Measurements from ENCODE around the gene RTN1. TPM values are rescaled to one million over a fixed set of nuclear protein-coding genes. Genes with fewer than 3 reads are reported as not detected.

Gene RTN1
- total and polyA plus RNA-seq, 2 of the 8 experiments (the other 6 are each of a cell fraction or from before 2014, with no cell fraction given): 2.8 to 4.9 TPM

- no peak overlapping the region for H4K5ac ChIP-seq (ENCODE audit: insufficient read length, low read depth, low read length)
- WGBS, 2 experiments (ENCODE audit: extremely low coverage in 1 of 2, insufficient coverage in 1 of 2, insufficient read length in 1 of 2, insufficient replicate concordance in 2 of 2, low coverage in 1 of 2, low lambda C conversion rate in 2 of 2, missing lambda C conversion rate in 1 of 2): 92% methylated on average over 2 of the region's 2 CpGs; no CpG with 5 or more reads in 1 of the 2 experiments
- H3K23ac ChIP-seq (ENCODE audit: insufficient read length): no peak overlapping the region
- H2BK12ac ChIP-seq (ENCODE audit: low read depth, low read length): no peak overlapping the region
- H4K91ac ChIP-seq (replicated peaks; ENCODE audit: insufficient read length, low read length): no peak overlapping the region
- no peak for FAIRE-seq
- no peaks in the 10 kb centered on the region for H3K27me3 ChIP-seq (replicated peaks in 1 of 4; ENCODE audit: control insufficient read depth in 3 of 4, extremely low read depth in 1 of 4, insufficient read depth in 3 of 4, low read length in 3 of 4)
- H3K36me3 ChIP-seq (ENCODE audit: control insufficient read depth in 2 of 4, insufficient read depth in 4 of 4, low read length in 3 of 4): no peaks in the 10 kb centered on the region
- H3K79me1 ChIP-seq (ENCODE audit: low read depth, low read length): no peaks in the 10 kb centered on the region
- no peak overlapping the region for H3K4me3 ChIP-seq (ENCODE audit: extremely low read depth in 1 of 4, insufficient read depth in 2 of 4, low read depth in 3 of 4, low read length in 4 of 4)
- ChIA-PET CTCF (ENCODE audit: partially characterized antibody) (interaction anchor here (0.6 to 6.9 kb wide), 3 partner anchors 10 to 111 kb away, joined by 4 to 47 read pairs (median 11); no protein-coding TSS in a partner anchor), POLR2A (ENCODE audit: partially characterized antibody) (no interaction called here)
- no peak overlapping the region for H2BK120ac ChIP-seq (replicated peaks; ENCODE audit: low read depth, low read length)
- no peaks in the 10 kb centered on the region for H3K4me1 ChIP-seq (replicated peaks in 1 of 4; ENCODE audit: control insufficient read depth in 3 of 4, insufficient read depth in 4 of 4, low read length in 3 of 4)
- TF ChIP-seq KDM1A (IDR thresholded peaks at IDR 0.05; ENCODE audit: borderline replicate concordance, low read length) (no peak), ASH2L (IDR thresholded peaks at IDR 0.05; ENCODE audit: low read length) (no peak), CHD2 (IDR thresholded peaks at IDR 0.05; ENCODE audit: low read length) (no peak), TCF12 (IDR thresholded peaks at IDR 0.05; ENCODE audit: low read depth, low read length) (no peak), CBX8 (IDR thresholded peaks at IDR 0.05; ENCODE audit: borderline replicate concordance, low read depth, low read length) (no peak), MAX (IDR thresholded peaks at IDR 0.05) (no peak), HDAC6 (IDR thresholded peaks at IDR 0.05; ENCODE audit: low read depth, low read length) (no peak), NANOG (IDR thresholded peaks at IDR 0.05; ENCODE audit: insufficient read depth, low read depth, low read length, poor library complexity, severe bottlenecking) (no peak), EZH2 (IDR thresholded peaks at IDR 0.05; ENCODE audit: low read depth, low read length, severe bottlenecking) (no peak), SP4 (IDR thresholded peaks at IDR 0.05; ENCODE audit: low read length) (no peak), ATF2 (IDR thresholded peaks at IDR 0.05; ENCODE audit: low read length) (no peak), KDM5A (IDR thresholded peaks at IDR 0.05; ENCODE audit: low read length) (no peak)
- no peak overlapping the region for H3K4me2 ChIP-seq (ENCODE audit: insufficient read depth in 1 of 2, low read depth in 2 of 2, low read length in 2 of 2)
- no peaks in the 10 kb centered on the region for H3K79me2 ChIP-seq (ENCODE audit: control insufficient read depth in 1 of 2, insufficient read depth in 2 of 2, low read length in 2 of 2)
- no peak overlapping the region for H3K27ac ChIP-seq (ENCODE audit: low read depth, low read length)
- no peak overlapping the region for H4K8ac ChIP-seq (ENCODE audit: extremely low read depth, insufficient read depth, low read length)
- H2BK5ac ChIP-seq (ENCODE audit: low read depth, low read length): no peak overlapping the region
- no peak overlapping the region for H2BK15ac ChIP-seq (ENCODE audit: low read length)
- no peaks in the 10 kb centered on the region for H3K9me3 ChIP-seq (ENCODE audit: insufficient read depth in 2 of 2, low read depth in 1 of 2, low read length in 1 of 2)
- no peaks in the 10 kb centered on the region for H4K20me1 ChIP-seq (replicated peaks in 1 of 2; ENCODE audit: control insufficient read depth in 1 of 2, insufficient read depth in 2 of 2, low read length in 2 of 2)
- H3K14ac ChIP-seq (ENCODE audit: insufficient read length): no peak overlapping the region
- H3K23me2 ChIP-seq (ENCODE audit: low read depth, low read length): no peaks in the 10 kb centered on the region
- H2AFZ ChIP-seq (ENCODE audit: low read length): no peak overlapping the region
- DNase-seq (ENCODE audit: low read depth in 1 of 2, low spot score in 2 of 2): no peak
- H3K18ac ChIP-seq (ENCODE audit: extremely low read depth, low read length): no peak overlapping the region
- H3K56ac ChIP-seq (replicated peaks; ENCODE audit: insufficient read length, low read depth, low read length): no peak overlapping the region
- no peak overlapping the region for H3K4ac ChIP-seq (replicated peaks; ENCODE audit: insufficient read length, low read depth, low read length)
- no peak overlapping the region for H2BK20ac ChIP-seq (ENCODE audit: low read length)
- no peak overlapping the region for H3K9ac ChIP-seq (replicated peaks in 1 of 4; ENCODE audit: extremely low read depth in 1 of 4, low read depth in 3 of 4, low read length in 3 of 4)
- H2AK5ac ChIP-seq (ENCODE audit: low read depth, low read length): no peak overlapping the region
Measured at GRCh38 chr14:59678352-59678751, 192.2 kb downstream of the RTN1 start.

All from H1 (cell line).